Measurements from ENCODE around the gene C16orf86.

C16orf86 gene

GRCh38 chr16:67666559-67667452 is at the start of gene C16orf86, which contains the start of gene ENKD1:
C16orf86 (plus strand) TSS chr16:67666814; CDS start chr16:67666971, 157 bp downstream.
ENKD1 (minus strand) TSS chr16:67666750; CDS start chr16:67666442, 308 bp downstream.
- 0 out of 2 replicates have a peak, but pooled peaks have one; percentile 24 for TF ChIP-seq TSHZ2 (CRISPR knock-in tag; IDR thresholded peaks at IDR 0.05)
- no peak for TF ChIP-seq ZNF70 (CRISPR knock-in tag; IDR thresholded peaks at IDR 0.05)
- ATAC-seq: peak; percentile 73

- TF ChIP-seq ESRRG (CRISPR knock-in tag; IDR thresholded peaks at IDR 0.05) (no peak), ISL1 (CRISPR knock-in tag; IDR thresholded peaks at IDR 0.05) (no peak), ARNTL (CRISPR knock-in tag; IDR thresholded peaks at IDR 0.05; ENCODE audit: borderline replicate concordance, low read depth) (no peak), ZFP30 (CRISPR knock-in tag; IDR thresholded peaks at IDR 0.05) (no peak), CREB5 (CRISPR knock-in tag; IDR thresholded peaks at IDR 0.05; ENCODE audit: low read depth) (no peak), TCF4 (CRISPR knock-in tag; IDR thresholded peaks at IDR 0.05; ENCODE audit: borderline replicate concordance) (no peak), CSRNP3 (CRISPR knock-in tag; IDR thresholded peaks at IDR 0.05) (no peak), BACH2 (CRISPR knock-in tag; IDR thresholded peaks at IDR 0.05; ENCODE audit: borderline replicate concordance) (no peak)
- ATAC-seq: no peak
These were observed 38.4 kb upstream of the C16orf86 start for GRCh38 chr16:67628216-67628615.

- TF ChIP-seq BACH2 (CRISPR knock-in tag; IDR thresholded peaks at IDR 0.05; ENCODE audit: borderline replicate concordance) (no peak), PATZ1 (CRISPR knock-in tag; IDR thresholded peaks at IDR 0.05; ENCODE audit: borderline replicate concordance) (no peak)
- ATAC-seq: no peak
These were observed 34.0 kb upstream of the C16orf86 start for GRCh38 chr16:67632415-67633172.

- no peak for ATAC-seq
These were observed 29.9 kb upstream of the C16orf86 start for GRCh38 chr16:67636713-67637112.

More at GRCh38 chr16:67636713-67637112, 29.9 kb upstream of the C16orf86 start:
- TF ChIP-seq TCF4 (CRISPR knock-in tag; IDR thresholded peaks at IDR 0.05; ENCODE audit: borderline replicate concordance) (no peak), CSDC2 (CRISPR knock-in tag; IDR thresholded peaks at IDR 0.05) (no peak), TSHZ2 (CRISPR knock-in tag; IDR thresholded peaks at IDR 0.05) (no peak), ZNF8 (CRISPR knock-in tag; IDR thresholded peaks at IDR 0.05) (no peak), CREB5 (CRISPR knock-in tag; IDR thresholded peaks at IDR 0.05; ENCODE audit: low read depth) (no peak), ZFP30 (CRISPR knock-in tag; IDR thresholded peaks at IDR 0.05) (no peak), SNAI2 (CRISPR knock-in tag; IDR thresholded peaks at IDR 0.05) (no peak), TOX (CRISPR knock-in tag; IDR thresholded peaks at IDR 0.05; ENCODE audit: borderline replicate concordance) (no peak), PATZ1 (CRISPR knock-in tag; IDR thresholded peaks at IDR 0.05; ENCODE audit: borderline replicate concordance) (no peak)

All from SK-N-SH treated with all-trans-retinoic acid at 6 μM for 48 hours (cell line).